Activated CD8-positive, alpha-beta memory T cell treated with anti-CD3 and anti-CD28 coated beads, Interleukin-2, amount 10 ng/mL, durations not matched to agents 7 days and 5 days (primary cell): ENCODE data around the gene PDE4D. TPM values are rescaled to one million over a fixed set of nuclear protein-coding genes. Genes with fewer than 3 reads are reported as not detected.
A peak's percentile ranks its signal among the peaks of the same experiment; 100 is the strongest.

Experiments
- ATAC-seq: fragments of 150-1000 bp; cut with Tn5 transposase; one replicate; pipeline ENCODE4 v1.10.0; 2021; ENCODE audit warnings: moderate library complexity
- CTCF ChIA-PET: fragments of 350-600 bp; sonication (Branson Sonifier 250); formaldehyde crosslinking; loops from one replicate; lab custom pipeline; 2021; ENCODE audit warnings: antibody characterized with exemption; lab: Charles Lee
- DNase-seq: peaks from one replicate; pipeline ENCODE4 v3.0.0-alpha.2; 2020
- H3K27ac Mint-ChIP-seq: one replicate; pipeline ENCODE4 v1.8.0; 2021; ENCODE audit warnings: mild to moderate bottlenecking, mixed read lengths
- H3K27me3 Mint-ChIP-seq: one replicate; pipeline ENCODE4 v1.8.0; 2021; ENCODE audit warnings: mixed read lengths
- H3K36me3 Mint-ChIP-seq: one replicate; pipeline ENCODE4 v1.8.0; 2021; ENCODE audit warnings: mild to moderate bottlenecking, mixed read lengths
- H3K4me1 Mint-ChIP-seq: one replicate; pipeline ENCODE4 v1.8.0; 2021; ENCODE audit warnings: mixed read lengths
- H3K4me3 Mint-ChIP-seq: one replicate; pipeline ENCODE4 v1.8.0; 2021; ENCODE audit warnings: mild to moderate bottlenecking, moderate library complexity, mixed read lengths
- H3K9me3 Mint-ChIP-seq: one replicate; pipeline ENCODE4 v1.8.0; 2022; ENCODE audit warnings: low read depth, mixed read lengths
- total RNA-seq, 2 experiments: library from RNA; stranded (reverse); gene quantifications; one replicate each; pipeline ENCODE4 v1.2.3, GENCODE V29; 2021

Gene PDE4D
- total RNA-seq, 2 experiments from 2014 or later: 59.3 to 66.2 TPM

DNA sequence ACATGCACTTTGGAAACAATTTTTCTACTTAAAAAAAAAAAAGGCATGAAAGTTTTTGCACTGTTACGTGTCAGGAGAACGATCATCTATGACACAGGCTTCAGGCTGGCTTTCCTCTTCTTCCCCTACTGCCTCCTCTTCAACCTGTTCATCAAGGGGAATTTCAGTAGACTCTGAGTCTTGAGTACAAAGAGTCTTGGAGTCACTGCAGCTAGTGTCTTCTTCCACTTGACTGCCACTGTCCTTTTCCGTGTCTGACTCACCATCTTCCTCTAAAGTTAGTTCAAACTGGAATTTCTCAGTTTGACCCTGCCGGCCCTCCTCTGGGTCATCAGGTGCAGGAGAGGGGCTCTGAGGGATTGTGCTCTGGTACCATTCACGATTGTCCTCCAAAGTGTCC lies 918.9 kb downstream of the PDE4D start:
- Mint-ChIP-seq H3K27me3 (no peaks in the 10 kb centered on the region), H3K9me3 (no peaks in the 10 kb centered on the region), H3K27ac (no peak overlapping the region), H3K4me3 (no peak overlapping the region), H3K4me1 (no peaks in the 10 kb centered on the region), H3K36me3 (peaks cover 57% of the 10 kb centered on the region)
- ATAC-seq: no peak
- no peak for DNase-seq
- CTCF ChIA-PET: no interaction called here

DNA sequence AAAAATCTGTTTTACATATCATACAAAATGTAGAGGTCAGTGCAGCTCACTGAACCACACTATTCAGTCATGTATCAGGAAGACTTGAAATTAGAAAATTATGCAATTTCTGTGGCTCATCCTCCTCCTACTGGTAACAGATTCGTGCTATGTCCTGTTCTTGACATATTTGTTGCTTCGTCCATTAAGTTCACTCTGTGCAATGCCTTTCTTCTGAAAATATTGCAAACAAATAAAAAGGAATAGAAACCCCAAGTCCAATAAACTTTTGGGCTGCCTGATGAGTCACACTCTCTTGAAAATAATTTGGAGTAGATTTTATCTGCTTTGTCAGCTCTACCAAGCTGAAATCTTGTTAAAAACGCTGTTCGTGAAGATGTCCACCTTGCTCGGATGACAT lies 919.4 kb downstream of the PDE4D start:
- Mint-ChIP-seq H3K27me3 (no peaks in the 10 kb centered on the region), H3K4me1 (no peaks in the 10 kb centered on the region), H3K27ac (no peak overlapping the region), H3K4me3 (no peak overlapping the region), H3K9me3 (no peaks in the 10 kb centered on the region), H3K36me3 (peaks cover 56% of the 10 kb centered on the region)
- DNase-seq (no peak), ATAC-seq (no peak)
- CTCF ChIA-PET: no interaction called here

DNA sequence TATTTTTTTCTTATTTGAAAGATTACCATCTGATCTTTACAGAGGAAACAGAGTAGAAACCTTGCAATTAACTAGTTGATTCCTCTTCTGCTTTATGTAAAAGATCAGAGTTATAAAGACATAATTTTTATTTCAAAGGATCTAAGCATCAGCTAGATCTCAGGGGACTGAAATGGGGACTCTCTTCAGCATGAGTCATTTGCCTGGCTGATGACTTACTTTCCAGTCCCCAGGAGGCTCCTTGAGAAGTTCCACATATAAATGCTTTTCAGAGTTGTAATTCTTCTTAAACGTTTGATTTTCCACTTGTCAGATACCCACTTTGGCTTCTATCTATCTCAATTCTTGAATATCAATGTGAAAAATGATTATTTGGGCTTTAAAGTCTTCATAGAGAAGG lies 921.2 kb downstream of the PDE4D start:
- H3K36me3 Mint-ChIP-seq: peaks cover 49% of the 10 kb centered on the region
- H3K9me3 Mint-ChIP-seq: no peaks in the 10 kb centered on the region
- DNase-seq: no peak
- no peaks in the 10 kb centered on the region for H3K27me3 Mint-ChIP-seq
- H3K4me1 Mint-ChIP-seq: no peaks in the 10 kb centered on the region
- no peak overlapping the region for H3K27ac Mint-ChIP-seq
- CTCF ChIA-PET: no interaction called here
- no peak for ATAC-seq
- H3K4me3 Mint-ChIP-seq: no peak overlapping the region

DNA sequence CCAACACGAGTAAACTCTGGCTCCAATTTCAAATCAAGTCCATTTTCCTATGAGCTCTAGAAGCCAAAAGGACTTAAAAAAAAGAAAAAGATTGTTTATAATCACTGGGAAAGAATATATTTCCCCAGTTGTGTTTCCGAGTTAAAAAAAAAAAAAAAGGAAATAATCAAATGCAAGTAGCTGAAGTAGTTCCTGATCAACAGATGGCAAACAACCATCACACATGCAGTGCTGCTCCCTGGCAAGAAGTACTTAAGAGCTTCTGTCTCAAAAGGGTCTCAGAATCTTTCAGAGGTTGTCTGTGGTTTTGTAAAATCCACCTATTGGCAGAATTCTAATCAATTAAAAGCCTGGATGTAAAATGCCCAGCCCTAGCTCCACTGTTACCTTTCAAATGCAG lies 922.8 kb downstream of the PDE4D start:
- CTCF ChIA-PET: interaction anchor here (1.2 to 2.0 kb wide), 2 partner anchors 84 to 203 kb away, joined by 6 to 7 read pairs; no protein-coding TSS in a partner anchor
- ATAC-seq: no peak
- H3K36me3 Mint-ChIP-seq: peaks cover 35% of the 10 kb centered on the region
- H3K9me3 Mint-ChIP-seq: no peaks in the 10 kb centered on the region
- no peaks in the 10 kb centered on the region for H3K4me1 Mint-ChIP-seq
- no peak overlapping the region for H3K4me3 Mint-ChIP-seq
- H3K27me3 Mint-ChIP-seq: no peaks in the 10 kb centered on the region
- DNase-seq: no peak
- no peak overlapping the region for H3K27ac Mint-ChIP-seq

DNA sequence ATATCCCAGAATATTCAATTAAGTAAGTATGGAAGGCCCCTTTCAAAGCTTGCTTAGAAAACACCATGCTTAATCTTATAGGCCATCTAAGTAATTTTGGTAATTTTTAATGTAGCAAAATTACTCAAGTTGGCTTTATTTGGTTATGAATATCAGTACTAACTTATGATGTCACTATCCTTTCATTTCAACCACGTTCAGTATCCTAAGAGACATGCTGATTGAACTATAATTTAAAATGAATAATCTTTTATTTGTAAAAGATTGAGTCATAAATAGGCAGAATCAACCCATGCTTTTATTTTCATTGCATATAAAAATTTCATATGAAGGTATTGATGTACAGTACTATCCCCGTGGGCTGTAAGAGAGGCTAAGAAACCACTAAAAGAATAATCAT lies 923.7 kb downstream of the PDE4D start:
- Mint-ChIP-seq H3K27ac (no peak overlapping the region), H3K4me3 (no peak overlapping the region), H3K9me3 (no peaks in the 10 kb centered on the region), H3K4me1 (no peaks in the 10 kb centered on the region), H3K27me3 (no peaks in the 10 kb centered on the region), H3K36me3 (peaks cover 29% of the 10 kb centered on the region)
- ATAC-seq (no peak), DNase-seq (no peak)
- CTCF ChIA-PET: interaction anchor here (0.6 to 2.0 kb wide), 3 partner anchors 47 to 204 kb away, joined by 3 to 6 read pairs (median 3); no protein-coding TSS in a partner anchor

DNA sequence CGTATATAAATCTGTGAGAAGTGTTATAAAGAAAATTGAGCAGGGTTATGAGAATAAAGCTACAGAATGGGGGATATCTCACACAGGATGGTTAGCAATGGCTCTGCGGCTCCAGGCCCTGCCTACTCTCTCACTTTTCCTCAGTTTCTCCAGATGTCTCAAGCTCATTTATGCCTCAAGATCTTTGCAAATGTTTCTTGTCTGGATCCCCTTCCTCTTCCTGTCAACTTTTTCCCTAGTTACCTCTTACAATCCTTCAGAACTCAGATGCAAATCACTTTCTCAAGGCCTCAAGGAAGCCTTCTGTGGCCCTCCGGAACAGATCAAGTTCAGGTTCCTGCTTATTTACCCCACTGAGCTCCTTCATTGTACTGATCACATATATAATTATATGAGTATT lies 924.3 kb downstream of the PDE4D start:
- Mint-ChIP-seq H3K27ac (no peak overlapping the region), H3K4me3 (no peak overlapping the region), H3K4me1 (no peaks in the 10 kb centered on the region), H3K9me3 (no peaks in the 10 kb centered on the region), H3K27me3 (no peaks in the 10 kb centered on the region), H3K36me3 (peaks cover 23% of the 10 kb centered on the region)
- ATAC-seq: no peak
- no peak for DNase-seq
- CTCF ChIA-PET: interaction anchor here (0.6 to 1.0 kb wide), 3 partner anchors 47 to 219 kb away, joined by 3 to 4 read pairs (median 3); no protein-coding TSS in a partner anchor

DNA sequence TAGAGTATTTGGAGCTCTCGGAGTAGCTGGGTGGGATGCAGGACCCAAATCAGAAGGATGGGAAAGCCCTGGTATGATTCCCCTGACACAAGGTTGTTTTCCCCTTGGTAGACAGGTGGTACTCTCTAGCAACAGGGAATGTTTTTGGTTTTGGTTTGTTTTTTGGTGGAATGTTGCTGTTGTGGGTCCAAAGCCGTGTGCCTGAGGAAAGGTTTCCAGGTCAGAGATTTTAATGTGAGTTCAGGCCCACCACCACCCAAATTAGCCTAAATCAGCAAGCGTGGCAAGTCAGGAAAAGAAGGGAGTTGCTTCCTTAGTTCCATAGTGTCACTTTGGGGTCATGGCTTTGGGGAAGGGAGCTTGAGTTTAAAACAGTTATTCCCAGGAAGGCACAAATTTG lies 925.2 kb downstream of the PDE4D start:
- Mint-ChIP-seq H3K27me3 (peaks cover 2% of the 10 kb centered on the region), H3K27ac (no peak overlapping the region)

DNA sequence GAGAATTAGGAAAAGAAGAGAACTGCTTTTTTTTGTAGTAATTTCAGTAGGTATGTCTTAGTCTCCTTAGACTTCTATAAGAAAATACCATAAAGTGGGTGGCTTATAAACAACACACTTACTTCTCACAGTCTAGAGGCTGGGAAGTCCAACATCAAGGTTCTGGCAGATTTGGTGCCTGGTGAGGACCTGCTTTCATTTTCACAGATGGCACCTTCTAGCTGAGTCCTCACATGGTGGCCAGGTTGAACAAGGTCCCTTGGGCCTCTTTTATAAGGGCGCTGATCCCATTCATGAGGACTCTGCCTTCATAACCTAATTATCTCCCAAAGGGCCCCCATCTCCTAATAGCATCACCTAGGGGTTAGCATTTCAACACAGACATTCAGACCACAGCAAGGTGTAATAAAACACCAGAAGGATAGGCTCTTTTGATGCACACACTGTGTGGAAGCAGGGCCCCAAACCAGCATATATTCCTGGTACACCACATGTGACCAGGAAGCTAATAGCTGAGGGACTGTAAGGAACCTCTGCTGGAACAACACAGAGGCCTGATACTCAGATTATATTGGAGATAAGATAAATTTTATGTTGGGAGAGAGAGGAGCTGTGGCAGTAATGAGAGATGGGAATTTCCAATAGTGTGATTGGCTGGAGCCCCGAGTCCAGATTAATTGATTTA lies 925.8 kb downstream of the PDE4D start:
- H3K27ac Mint-ChIP-seq: no peak overlapping the region
- H3K27me3 Mint-ChIP-seq: peaks cover 2% of the 10 kb centered on the region
- peak; percentile 30 for ATAC-seq
- H3K36me3 Mint-ChIP-seq: peaks cover 11% of the 10 kb centered on the region
- DNase-seq: no peak
- H3K4me1 Mint-ChIP-seq: no peaks in the 10 kb centered on the region
- CTCF ChIA-PET: no interaction called here
- H3K4me3 Mint-ChIP-seq: no peak overlapping the region
- no peaks in the 10 kb centered on the region for H3K9me3 Mint-ChIP-seq

More for the DNA sequence above, 925.2 kb downstream of the PDE4D start:
- Mint-ChIP-seq H3K36me3 (peaks cover 16% of the 10 kb centered on the region), H3K4me3 (no peak overlapping the region), H3K9me3 (no peaks in the 10 kb centered on the region), H3K4me1 (no peaks in the 10 kb centered on the region)
- CTCF ChIA-PET: interaction anchor here (1.0 kb wide), 1 partner anchor 220 kb away, joined by 4 read pairs; no protein-coding TSS in a partner anchor
- no peak for DNase-seq
- ATAC-seq: no peak

DNA sequence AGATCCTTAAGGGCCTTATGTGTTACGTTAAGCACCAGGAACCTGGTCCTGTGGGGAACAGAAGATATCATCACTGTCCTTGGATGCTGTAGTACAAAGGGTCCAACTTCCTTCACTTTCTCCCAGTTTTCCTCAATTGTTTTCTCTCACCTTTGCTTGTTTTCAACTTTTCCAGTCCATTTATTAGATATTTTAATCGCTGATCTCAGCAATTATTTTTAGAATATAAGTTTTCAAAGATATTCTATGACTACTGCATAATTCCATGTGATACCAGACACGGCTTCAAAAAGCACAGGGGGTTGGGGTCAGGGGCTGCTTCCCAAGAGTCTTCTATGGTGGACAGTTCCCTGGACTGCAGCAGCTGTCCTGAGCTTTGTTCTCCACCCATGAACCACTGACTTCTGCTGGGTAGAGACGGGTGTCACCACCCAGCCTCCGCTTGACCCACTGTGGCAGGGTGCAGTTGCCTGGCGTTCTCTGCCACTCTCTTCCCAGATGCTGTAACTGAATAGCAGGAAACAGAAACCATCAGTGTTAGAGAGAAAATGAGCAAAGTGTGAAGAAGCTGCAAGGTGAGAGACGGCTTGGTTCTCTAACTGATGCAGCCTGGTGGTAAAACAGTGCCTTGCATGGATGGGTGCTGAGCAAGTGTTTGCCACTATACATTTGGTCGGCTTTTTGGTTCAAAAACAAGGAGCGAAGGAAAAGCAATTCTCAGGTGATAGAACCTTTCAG lies 927.7 kb downstream of the PDE4D start:
- CTCF ChIA-PET: interaction anchor here (2.0 kb wide), 1 partner anchor 80 kb away, joined by 6 read pairs; no protein-coding TSS in a partner anchor
- Mint-ChIP-seq H3K4me1 (no peaks in the 10 kb centered on the region), H3K27ac (no peak overlapping the region), H3K4me3 (no peak overlapping the region), H3K27me3 (peaks cover 2% of the 10 kb centered on the region), H3K36me3 (peaks cover 3% of the 10 kb centered on the region), H3K9me3 (no peaks in the 10 kb centered on the region)
- ATAC-seq: peak; percentile 45
- DNase-seq: no peak

DNA sequence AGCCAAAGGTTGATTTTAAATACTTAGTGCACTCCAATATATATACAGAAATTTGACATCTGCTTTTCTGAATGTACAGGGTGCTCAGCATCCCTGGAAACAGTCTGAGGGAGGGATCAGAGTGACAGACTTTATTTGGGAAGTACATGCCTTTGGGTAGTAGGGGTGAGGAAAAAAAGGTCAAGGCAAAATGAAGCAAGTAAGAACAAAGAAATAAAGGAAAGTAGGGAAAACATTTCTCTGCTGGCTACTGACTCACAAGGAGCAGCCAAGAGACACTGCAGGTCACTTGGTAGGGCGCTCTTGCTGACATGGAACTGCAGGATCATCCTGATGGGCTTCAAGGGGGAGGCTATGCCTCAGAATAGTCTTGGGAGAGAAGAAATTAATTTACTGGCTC lies 929.7 kb downstream of the PDE4D start:
- CTCF ChIA-PET: no interaction called here
- Mint-ChIP-seq H3K27me3 (peaks cover 2% of the 10 kb centered on the region), H3K9me3 (no peaks in the 10 kb centered on the region), H3K4me1 (no peaks in the 10 kb centered on the region), H3K27ac (no peak overlapping the region), H3K4me3 (no peak overlapping the region), H3K36me3 (no peaks in the 10 kb centered on the region)
- ATAC-seq (no peak), DNase-seq (no peak)

DNA sequence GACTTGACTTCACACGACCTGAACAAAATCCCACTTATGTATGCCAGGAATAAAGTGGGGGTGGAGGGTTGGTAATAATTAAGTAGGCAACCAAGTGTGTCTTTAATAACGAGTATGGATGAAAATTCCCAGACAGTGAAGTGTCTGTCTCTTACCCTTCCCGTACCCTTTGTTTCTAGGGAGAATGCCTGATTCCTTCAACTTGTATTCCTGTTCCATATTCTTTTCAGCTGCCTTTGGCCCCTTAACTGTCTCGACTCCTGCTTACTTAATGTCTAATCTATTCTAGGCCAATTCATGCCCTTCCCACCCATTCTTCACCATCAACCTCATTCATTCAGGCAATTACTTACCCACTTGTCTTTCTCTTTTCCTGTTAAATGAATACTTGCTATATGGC lies 930.2 kb downstream of the PDE4D start:
- H3K4me1 Mint-ChIP-seq: no peaks in the 10 kb centered on the region
- H3K36me3 Mint-ChIP-seq: no peaks in the 10 kb centered on the region
- CTCF ChIA-PET: no interaction called here
- ATAC-seq: no peak
- no peak overlapping the region for H3K4me3 Mint-ChIP-seq
- no peak overlapping the region for H3K27ac Mint-ChIP-seq
- H3K9me3 Mint-ChIP-seq: no peaks in the 10 kb centered on the region
- H3K27me3 Mint-ChIP-seq: peaks cover 2% of the 10 kb centered on the region
- no peak for DNase-seq

DNA sequence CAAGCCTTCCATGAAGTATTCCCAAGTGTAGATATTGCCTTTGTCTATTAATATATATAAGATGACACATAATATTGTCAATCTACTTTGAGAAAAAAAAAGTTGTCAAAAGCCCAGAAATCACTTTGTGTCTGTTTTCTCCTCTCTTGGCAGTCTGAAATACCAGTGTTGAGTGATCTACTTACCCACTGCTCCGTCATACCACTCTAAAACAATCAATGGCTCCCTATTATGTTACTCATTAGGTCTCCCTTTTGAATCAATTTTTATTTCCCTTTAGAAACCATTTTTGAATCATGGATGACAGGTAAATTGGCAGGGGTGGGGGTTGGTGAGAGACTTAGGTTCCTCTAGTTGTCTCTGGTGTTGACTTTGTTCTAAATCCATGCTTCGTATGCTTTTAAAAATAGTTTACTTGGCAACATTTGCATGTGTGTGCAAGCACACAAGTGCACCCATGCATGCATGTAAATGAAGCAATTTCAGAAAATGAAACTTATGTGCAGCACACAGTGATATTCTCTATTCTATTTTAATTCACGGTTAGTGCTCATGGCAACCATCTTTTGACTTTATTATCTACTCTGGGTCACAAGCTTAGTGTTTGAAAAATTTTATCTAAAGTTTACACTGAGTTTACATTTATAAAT lies 931.8 kb downstream of the PDE4D start:
- no peaks in the 10 kb centered on the region for H3K36me3 Mint-ChIP-seq
- no peaks in the 10 kb centered on the region for H3K4me1 Mint-ChIP-seq
- no peak overlapping the region for H3K4me3 Mint-ChIP-seq
- no peak overlapping the region for H3K27ac Mint-ChIP-seq
- H3K9me3 Mint-ChIP-seq: no peaks in the 10 kb centered on the region
- ATAC-seq (no peak), DNase-seq (no peak)
- H3K27me3 Mint-ChIP-seq: peaks cover 2% of the 10 kb centered on the region
- CTCF ChIA-PET: interaction anchor here (0.9 kb wide), 1 partner anchor 76 kb away, joined by 3 read pairs; no protein-coding TSS in a partner anchor

DNA sequence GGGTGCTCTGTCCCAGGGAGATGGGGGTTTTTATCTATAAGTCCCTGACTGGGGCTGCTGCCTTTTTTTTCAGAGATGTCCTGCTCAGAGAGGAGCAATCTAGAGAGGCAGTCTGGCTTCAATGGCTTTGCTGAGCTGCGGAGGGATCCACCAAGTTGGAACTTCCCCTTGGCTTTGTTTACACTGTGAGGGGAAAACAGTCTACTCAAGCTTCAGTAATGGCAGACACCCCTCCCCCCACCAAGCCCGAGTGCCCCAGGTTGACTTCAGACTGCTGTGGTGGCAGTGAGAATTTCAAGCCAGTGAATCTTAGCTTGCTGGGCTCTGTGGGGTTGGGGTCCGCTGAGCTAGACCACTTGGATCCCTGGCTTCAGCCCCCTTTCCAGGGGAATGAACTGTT lies 934.8 kb downstream of the PDE4D start:
- CTCF ChIA-PET: interaction anchor here (0.6 to 1.2 kb wide), 3 partner anchors 8 to 72 kb away, joined by 3 to 6 read pairs (median 3); no protein-coding TSS in a partner anchor
- no peaks in the 10 kb centered on the region for H3K4me1 Mint-ChIP-seq
- H3K36me3 Mint-ChIP-seq: no peaks in the 10 kb centered on the region
- H3K27me3 Mint-ChIP-seq: peaks cover 14% of the 10 kb centered on the region
- no peaks in the 10 kb centered on the region for H3K9me3 Mint-ChIP-seq
- ATAC-seq (no peak), DNase-seq (no peak)
- no peak overlapping the region for H3K27ac Mint-ChIP-seq
- H3K4me3 Mint-ChIP-seq: no peak overlapping the region
